Activated CD4-positive, alpha-beta T cell treated with anti-CD3 and anti-CD28 coated beads, Interleukin-2, Interleukin-4, amounts not matched to agents 100 ng/mL and 50 ng/mL, durations not matched to agents 16 hours and 8 hours (primary cell): Measurements from ENCODE around the gene CFAP251.
"Not testable (repeated sequence)": the region's sequence is repeated elsewhere in the genome, so short reads cannot be mapped to it uniquely, and the experiment has no call there.

Experiments
- DNase-seq: peaks from one replicate; pipeline ENCODE4 v3.0.0-alpha.2; 2020; ENCODE audit warnings: low spot score

The CFAP251 gene

GRCh38 chr12:121903202-121903601 lies 15.2 kb upstream of the CFAP251 start:
- DNase-seq: no peak

- DNase-seq: no peak
These were observed 12.6 kb upstream of the CFAP251 start for GRCh38 chr12:121905746-121906145.

GRCh38 chr12:121908702-121909101 lies 9.7 kb upstream of the CFAP251 start:
- DNase-seq: no peak

GRCh38 chr12:121911824-121912585 lies 6.4 kb upstream of the CFAP251 start:
- peak; percentile 58 for DNase-seq

GRCh38 chr12:121915841-121916321 lies 2.5 kb upstream of the CFAP251 start:
- DNase-seq: no peak

- DNase-seq: no peak
These were observed 1.7 kb upstream of the CFAP251 start for GRCh38 chr12:121916719-121917118.

- no peak for DNase-seq
These were observed 267 bp downstream of the CFAP251 start for GRCh38 chr12:121918679-121919038.

- DNase-seq: no peak
These were observed 2.7 kb downstream of the CFAP251 start for GRCh38 chr12:121921066-121921465.

GRCh38 chr12:121925358-121925695 lies 6.9 kb downstream of the CFAP251 start:
- DNase-seq: no peak

- no peak for DNase-seq
These were observed 8.7 kb downstream of the CFAP251 start for GRCh38 chr12:121926874-121927706.

GRCh38 chr12:121927813-121928212 lies 9.4 kb downstream of the CFAP251 start:
- no peak for DNase-seq

- DNase-seq: not testable (repeated sequence)
These were observed 11.2 kb downstream of the CFAP251 start for GRCh38 chr12:121929545-121929944.

GRCh38 chr12:121930862-121931261 lies 12.5 kb downstream of the CFAP251 start:
- DNase-seq: no peak

GRCh38 chr12:121932176-121932536 lies 13.8 kb downstream of the CFAP251 start:
- no peak for DNase-seq

GRCh38 chr12:121932914-121933521 lies 14.6 kb downstream of the CFAP251 start:
- DNase-seq: no peak

- DNase-seq: no peak
These were observed 15.3 kb downstream of the CFAP251 start for GRCh38 chr12:121933522-121934308.

- no peak for DNase-seq
These were observed 15.9 kb downstream of the CFAP251 start for GRCh38 chr12:121934309-121934664.

- no peak for DNase-seq
These were observed 19.3 kb downstream of the CFAP251 start for GRCh38 chr12:121937654-121938053.

GRCh38 chr12:121939186-121939585 lies 20.8 kb downstream of the CFAP251 start:
- no peak for DNase-seq

- no peak for DNase-seq
These were observed 21.8 kb downstream of the CFAP251 start for GRCh38 chr12:121939992-121940766.

GRCh38 chr12:121942145-121942718 lies 23.8 kb downstream of the CFAP251 start:
- no peak for DNase-seq
